Tibial artery (tissue), 4 donors: ENCODE data around the gene FAM187B.

Experiments
- DNase-seq, 2 donors: peaks; one replicate each; pipeline ENCODE4 v3.0.0-alpha.2; 2019
- H3K27ac ChIP-seq, 2 donors: fragments of 200-600 bp; sonication (generic) in 1 of 2; 1 replicate in 1 of 2; 2 replicates in 1 of 2; pipeline ENCODE4 v1.5.1; 2018 to 2019; ENCODE audit warnings: mild to moderate bottlenecking in 1 of 2
- H3K27me3 ChIP-seq, 2 donors: fragments of 200-600 bp; sonication (generic) in 1 of 2; one replicate each; pipeline versions ENCODE4 v1.5.1 to v1.6.0; 2016 to 2019
- H3K36me3 ChIP-seq, 3 donors: fragments of 200-600 bp; sonication (generic) in 2 of 3; one replicate each; pipeline ENCODE4 v1.5.1; 2016 to 2019; ENCODE audit warnings: mild to moderate bottlenecking in 2 of 3
- H3K4me1 ChIP-seq, 4 donors: fragments of 200-600 bp; sonication (generic) in 2 of 4; 1 replicate in 3 of 4; 2 replicates in 1 of 4; pipeline ENCODE4 v1.5.1; 2016 to 2019
- H3K4me3 ChIP-seq, 2 donors: fragments of 200-600 bp; sonication (generic) in 1 of 2; 1 replicate in 1 of 2; 2 replicates in 1 of 2; pipeline ENCODE4 v1.5.1; 2018 to 2019; ENCODE audit warnings: mild to moderate bottlenecking in 2 of 2
- H3K9me3 ChIP-seq, 3 donors: fragments of 200-600 bp; sonication (generic) in 1 of 3; one replicate each; pipeline ENCODE4 v1.5.1; 2016 to 2019
- CTCF ChIP-seq, 2 experiments: fragments of 200-600 bp in 1 of 2; fragments of 450-650 bp in 1 of 2; IDR thresholded peaks; one replicate each; pipeline ENCODE4 v1.5.1; 2017 to 2019; ENCODE audit warnings: antibody characterized with exemption in 2 of 2, mild to moderate bottlenecking in 1 of 2, moderate library complexity in 1 of 2
- intact Hi-C: fragments of 100-400 bp; cut with DNase I; formaldehyde crosslinking; loops from one replicate; pipeline ENCODE4 v1.15.0; 2023; ENCODE audit warnings: low total_unique reads

The FAM187B gene

GRCh38 chr19:35212241-35212640, 16.3 kb downstream of the FAM187B start:
- Histone ChIP-seq H3K36me3 (no peaks in the 10 kb centered on the region), H3K9me3 (no peaks in the 10 kb centered on the region), H3K27me3 (peaks cover 0 to 13% of the 10 kb centered on the region in 2 donors), H3K27ac (peak overlapping the region; percentile 28 to 35), H3K4me3 (no peak overlapping the region), H3K4me1 (peaks cover 0 to 17% (median 7%) of the 10 kb centered on the region in 4 donors)
- DNase-seq = no peak
- TF ChIP-seq CTCF (IDR thresholded peaks at IDR 0.05) = no peak
- intact Hi-C loops = no loop called here

- Histone ChIP-seq H3K36me3 (no peaks in the 10 kb centered on the region), H3K9me3 (no peaks in the 10 kb centered on the region), H3K4me3 (no peak overlapping the region), H3K4me1 (peaks cover 0 to 17% (median 7%) of the 10 kb centered on the region in 4 donors), H3K27ac (peak overlapping the region; percentile 28 to 35), H3K27me3 (peaks cover 0 to 13% of the 10 kb centered on the region in 2 donors)
- TF ChIP-seq CTCF (IDR thresholded peaks at IDR 0.05) = no peak
- peak; percentile 41 to 77 for DNase-seq
- intact Hi-C loops = no loop called here
Measured at GRCh38 chr19:35211545-35212230, 16.9 kb downstream of the FAM187B start.

GRCh38 chr19:35209646-35210045, 18.9 kb downstream of the FAM187B start:
- Histone ChIP-seq H3K4me1 (peaks cover 0 to 17% (median 7%) of the 10 kb centered on the region in 4 donors), H3K36me3 (no peaks in the 10 kb centered on the region), H3K9me3 (no peaks in the 10 kb centered on the region), H3K27ac (no peak overlapping the region), H3K27me3 (peaks cover 0 to 9% of the 10 kb centered on the region in 2 donors), H3K4me3 (no peak overlapping the region)
- no peak for TF ChIP-seq CTCF (IDR thresholded peaks at IDR 0.05)
- intact Hi-C loops = no loop called here
- DNase-seq = no peak

- H3K36me3 ChIP-seq = no peaks in the 10 kb centered on the region
- no peak overlapping the region for H3K4me3 ChIP-seq
- no peak for TF ChIP-seq CTCF (IDR thresholded peaks at IDR 0.05)
- DNase-seq = no peak
- no peaks in the 10 kb centered on the region for H3K9me3 ChIP-seq
- peaks cover 0 to 7% of the 10 kb centered on the region in 2 donors for H3K27me3 ChIP-seq
- peaks cover 0 to 4% (median 0%) of the 10 kb centered on the region in 4 donors for H3K4me1 ChIP-seq
- intact Hi-C loops = no loop called here
- H3K27ac ChIP-seq = no peak overlapping the region
Measured at GRCh38 chr19:35208121-35208520, 20.4 kb downstream of the FAM187B start.

GRCh38 chr19:35207391-35207871, 21.1 kb downstream of the FAM187B start:
- H3K27ac ChIP-seq = no peak overlapping the region
- H3K4me1 ChIP-seq = no peaks in the 10 kb centered on the region
- H3K27me3 ChIP-seq = peaks cover 0 to 7% of the 10 kb centered on the region in 2 donors
- no peaks in the 10 kb centered on the region for H3K36me3 ChIP-seq
- no peak for TF ChIP-seq CTCF (IDR thresholded peaks at IDR 0.05)
- DNase-seq = no peak
- intact Hi-C loops = no loop called here
- no peak overlapping the region for H3K4me3 ChIP-seq
- H3K9me3 ChIP-seq = no peaks in the 10 kb centered on the region
